HEK293 (cell line): ENCODE measurements around the gene DAGLA.
A peak's percentile ranks its signal among the peaks of the same experiment; 100 is the strongest.

ENCODE experiments used
- CTCF ChIA-PET: fragments of 350-600 bp; formaldehyde crosslinking; extraction: SDS; loops from one replicate; lab custom pipeline; 2021; ENCODE audit warnings: antibody characterized with exemption; lab: Yijun Ruan, JAX
- POLR2A ChIA-PET: fragments of 300-600 bp; formaldehyde crosslinking; extraction: SDS; loops from one replicate; lab custom pipeline; 2020; ENCODE audit warnings: antibody characterized with exemption, inconsistent platforms; lab: Yijun Ruan, JAX
- H3K27ac ChIP-seq: fragments of 200-500 bp; sonication (Bioruptor generic); 2 replicates; pipeline ENCODE4 v1.5.1; 2014; ENCODE audit warnings: low read depth, low read length, control low read depth, inconsistent platforms; ENCODE audit errors: extremely low read depth
- H3K36me3 ChIP-seq, 2 experiments: fragments of 200-500 bp in 1 of 2; sonication (Bioruptor generic) in 1 of 2; 1 replicate in 1 of 2; 2 replicates in 1 of 2; pipeline ENCODE4 v1.5.1; 2014 to 2017; ENCODE audit warnings: inconsistent platforms in 2 of 2, low read length in 2 of 2; ENCODE audit not compliant: control insufficient read depth in 2 of 2, insufficient read depth in 1 of 2
- H3K4me1 ChIP-seq: fragments of 200-500 bp; sonication (Bioruptor generic); 2 replicates; pipeline ENCODE4 v1.5.1; 2014; ENCODE audit warnings: mild to moderate bottlenecking, low read length, inconsistent platforms; ENCODE audit not compliant: control insufficient read depth, insufficient read depth
- H3K4me3 ChIP-seq: 2 replicates; pipeline ENCODE4 v1.5.1; 2011; ENCODE audit warnings: low read depth, mild to moderate bottlenecking, control low read depth, low read length, moderate library complexity
- H3K9me3 ChIP-seq: fragments of 200-500 bp; sonication (Bioruptor generic); 2 replicates; pipeline ENCODE4 v1.5.1; 2014; ENCODE audit warnings: low read depth, low read length, inconsistent platforms; ENCODE audit not compliant: control insufficient read depth, insufficient read depth
- HOXA7 ChIP-seq: sonication (generic); formaldehyde crosslinking; IDR thresholded peaks from 2 replicates; pipeline ENCODE4 v1.8.1; 2022; ENCODE audit warnings: missing genetic modification reagents, borderline replicate concordance
- KLF10 ChIP-seq: fragments of 450-650 bp; IDR thresholded peaks from 2 replicates; pipeline ENCODE4 v1.5.1; 2018; ENCODE audit warnings: missing biosample characterization, mild to moderate bottlenecking, missing genetic modification characterization
- OSR2 ChIP-seq: fragments of 450-650 bp; formaldehyde crosslinking; IDR thresholded peaks from 2 replicates; pipeline ENCODE4 v1.5.1; 2016; ENCODE audit warnings: missing biosample characterization, missing genetic modification characterization
- PRDM2 ChIP-seq: fragments of 450-650 bp; formaldehyde crosslinking; IDR thresholded peaks from 2 replicates; pipeline ENCODE4 v1.5.1; 2016; ENCODE audit warnings: missing biosample characterization, missing genetic modification characterization, borderline replicate concordance
- SCRT2 ChIP-seq: fragments of 450-650 bp; formaldehyde crosslinking; IDR thresholded peaks from 2 replicates; pipeline ENCODE4 v1.5.1; 2016; ENCODE audit warnings: missing biosample characterization, missing genetic modification characterization
- SP2 ChIP-seq: fragments of 450-650 bp; formaldehyde crosslinking; IDR thresholded peaks from 2 replicates; pipeline ENCODE4 v1.5.1; 2016; ENCODE audit warnings: missing biosample characterization, missing genetic modification characterization
- TCF7L2 ChIP-seq: IDR thresholded peaks from 2 replicates; pipeline ENCODE4 v1.6.1; 2011; ENCODE audit warnings: low read depth, mild to moderate bottlenecking, inconsistent platforms, low read length, moderate library complexity, borderline replicate concordance
- ZNF112 ChIP-seq: fragments of 450-650 bp; formaldehyde crosslinking; IDR thresholded peaks from 2 replicates; pipeline ENCODE4 v1.5.0; 2017; ENCODE audit warnings: missing biosample characterization, missing genetic modification characterization
- ZNF132 ChIP-seq: fragments of 450-650 bp; formaldehyde crosslinking; IDR thresholded peaks from 2 replicates; pipeline ENCODE4 v1.5.1; 2017; ENCODE audit warnings: missing biosample characterization, missing genetic modification characterization, borderline replicate concordance
- ZNF24 ChIP-seq: fragments of 450-650 bp; formaldehyde crosslinking; IDR thresholded peaks from 2 replicates; pipeline ENCODE4 v1.5.1; 2016; ENCODE audit warnings: missing biosample characterization, missing genetic modification characterization
- ZNF266 ChIP-seq: fragments of 450-650 bp; formaldehyde crosslinking; IDR thresholded peaks from 2 replicates; pipeline ENCODE4 v1.5.1; 2016; ENCODE audit warnings: missing biosample characterization, missing genetic modification characterization, low read depth
- ZNF335 ChIP-seq: fragments of 450-650 bp; formaldehyde crosslinking; conservative IDR thresholded peaks from 2 replicates; pipeline ENCODE4 v1.5.1; 2016; ENCODE audit warnings: missing biosample characterization, missing genetic modification characterization
- ZNF350 ChIP-seq: fragments of 450-650 bp; formaldehyde crosslinking; IDR thresholded peaks from 2 replicates; pipeline ENCODE4 v1.5.0; 2017; ENCODE audit warnings: missing biosample characterization, mild to moderate bottlenecking, missing genetic modification characterization
- ZNF404 ChIP-seq: fragments of 450-650 bp; formaldehyde crosslinking; IDR thresholded peaks from 2 replicates; pipeline ENCODE4 v1.5.1; 2017; ENCODE audit warnings: missing biosample characterization, missing genetic modification characterization
- ZNF416 ChIP-seq: fragments of 450-650 bp; formaldehyde crosslinking; IDR thresholded peaks from 2 replicates; pipeline ENCODE4 v1.5.1; 2016; ENCODE audit warnings: missing biosample characterization, missing genetic modification characterization
- ZNF518A ChIP-seq: fragments of 450-650 bp; formaldehyde crosslinking; conservative IDR thresholded peaks from 2 replicates; pipeline ENCODE4 v1.5.1; 2016; ENCODE audit warnings: low read depth, missing biosample characterization, missing genetic modification characterization
- ZNF544 ChIP-seq: fragments of 450-650 bp; formaldehyde crosslinking; IDR thresholded peaks from 2 replicates; pipeline ENCODE4 v1.5.0; 2017; ENCODE audit warnings: missing biosample characterization, missing genetic modification characterization
- ZNF548 ChIP-seq: fragments of 450-650 bp; formaldehyde crosslinking; IDR thresholded peaks from 2 replicates; pipeline ENCODE4 v1.5.1; 2016; ENCODE audit warnings: missing biosample characterization, missing genetic modification characterization
- ZNF621 ChIP-seq: fragments of 450-650 bp; formaldehyde crosslinking; IDR thresholded peaks from 2 replicates; pipeline ENCODE4 v1.5.1; 2017; ENCODE audit warnings: missing biosample characterization, missing genetic modification characterization
- ZNF768 ChIP-seq: fragments of 450-650 bp; formaldehyde crosslinking; IDR thresholded peaks from 2 replicates; pipeline ENCODE4 v1.5.1; 2018; ENCODE audit warnings: missing biosample characterization, mild to moderate bottlenecking, missing genetic modification characterization

Gene DAGLA

GRCh38 chr11:61637277-61637676 is 42.9 kb upstream of the DAGLA start:
- ChIA-PET POLR2A (interaction anchor here (0.6 to 0.7 kb wide), 3 partner anchors 164 to 1032 kb away, joined by 3 to 4 read pairs (median 3); no protein-coding TSS in a partner anchor), CTCF (interaction anchor here (0.6 to 6.6 kb wide), 9 partner anchors 23 to 191 kb away, joined by 3 to 47 read pairs (median 6); no protein-coding TSS in a partner anchor)

GRCh38 chr11:61639816-61640443 is 40.3 kb upstream of the DAGLA start:
- POLR2A ChIA-PET, result interaction anchor here (0.8 kb wide), 1 partner anchor 162 kb away, joined by 3 read pairs; no protein-coding TSS in a partner anchor
- Histone ChIP-seq H3K36me3 (no peaks in the 10 kb centered on the region), H3K4me1 (no peaks in the 10 kb centered on the region), H3K9me3 (no peaks in the 10 kb centered on the region), H3K4me3 (no peak overlapping the region), H3K27ac (no peak overlapping the region)
- CTCF ChIA-PET, result interaction anchor here (0.6 to 6.6 kb wide), 15 partner anchors 8 to 340 kb away, joined by 3 to 47 read pairs (median 4); no protein-coding TSS in a partner anchor
- no peak for TF ChIP-seq PRDM2 (tag by site-specific recombination)
- TF ChIP-seq ZNF112 (tag by site-specific recombination), result no peak
- no peak for TF ChIP-seq OSR2 (tag by site-specific recombination)
- no peak for TF ChIP-seq ZNF24
- no peak for TF ChIP-seq HOXA7 (CRISPR knock-in tag)
- no peak for TF ChIP-seq TCF7L2
- no peak for TF ChIP-seq KLF10 (tag by site-specific recombination)
- TF ChIP-seq ZNF416 (tag by site-specific recombination), result no peak
- TF ChIP-seq ZNF132 (tag by site-specific recombination), result no peak
- no peak for TF ChIP-seq ZNF768
- no peak for TF ChIP-seq ZNF621 (tag by site-specific recombination)
- no peak for TF ChIP-seq ZNF404 (tag by site-specific recombination)
- TF ChIP-seq ZNF548 (tag by site-specific recombination), result no peak
- TF ChIP-seq ZNF350 (tag by site-specific recombination), result no peak
- no peak for TF ChIP-seq ZNF266 (tag by site-specific recombination)
- no peak for TF ChIP-seq SP2 (tag by site-specific recombination)
- no peak for TF ChIP-seq ZNF335

More at GRCh38 chr11:61637277-61637676, 42.9 kb upstream of the DAGLA start:
- no peak overlapping the region for H3K4me3 ChIP-seq
- TF ChIP-seq ZNF132 (tag by site-specific recombination) (no peak), ZNF518A (no peak), SCRT2 (tag by site-specific recombination) (peak; percentile 46; the same call in 1 of the 2 replicates), ZNF544 (tag by site-specific recombination) (no peak)
- TF ChIP-seq, all 188 proteins: peak for 1
- Histone ChIP-seq H3K36me3 (no peaks in the 10 kb centered on the region), H3K27ac (no peak overlapping the region), H3K9me3 (no peaks in the 10 kb centered on the region), H3K4me1 (no peaks in the 10 kb centered on the region)
